Breast epithelium (tissue), 3 donors: ENCODE data around the gene ZNF287.
A peak's percentile ranks its signal among the peaks of the same experiment; 100 is the strongest.

ENCODE experiments used
- POLR2A ChIP-seq: fragments of 450-650 bp; IDR thresholded peaks from one replicate; pipeline ENCODE4 v1.6.1; 2016; ENCODE audit warnings: antibody characterized with exemption, mild to moderate bottlenecking, moderate library complexity
- TF ChIP-seq, protein P1 (sequence below), 3 donors: fragments of 450-650 bp; IDR thresholded peaks; one replicate each; pipeline ENCODE4 v1.5.1; 2016 to 2017; ENCODE audit warnings: antibody characterized with exemption in 3 of 3, mild to moderate bottlenecking in 3 of 3, moderate library complexity in 3 of 3

DNA sequence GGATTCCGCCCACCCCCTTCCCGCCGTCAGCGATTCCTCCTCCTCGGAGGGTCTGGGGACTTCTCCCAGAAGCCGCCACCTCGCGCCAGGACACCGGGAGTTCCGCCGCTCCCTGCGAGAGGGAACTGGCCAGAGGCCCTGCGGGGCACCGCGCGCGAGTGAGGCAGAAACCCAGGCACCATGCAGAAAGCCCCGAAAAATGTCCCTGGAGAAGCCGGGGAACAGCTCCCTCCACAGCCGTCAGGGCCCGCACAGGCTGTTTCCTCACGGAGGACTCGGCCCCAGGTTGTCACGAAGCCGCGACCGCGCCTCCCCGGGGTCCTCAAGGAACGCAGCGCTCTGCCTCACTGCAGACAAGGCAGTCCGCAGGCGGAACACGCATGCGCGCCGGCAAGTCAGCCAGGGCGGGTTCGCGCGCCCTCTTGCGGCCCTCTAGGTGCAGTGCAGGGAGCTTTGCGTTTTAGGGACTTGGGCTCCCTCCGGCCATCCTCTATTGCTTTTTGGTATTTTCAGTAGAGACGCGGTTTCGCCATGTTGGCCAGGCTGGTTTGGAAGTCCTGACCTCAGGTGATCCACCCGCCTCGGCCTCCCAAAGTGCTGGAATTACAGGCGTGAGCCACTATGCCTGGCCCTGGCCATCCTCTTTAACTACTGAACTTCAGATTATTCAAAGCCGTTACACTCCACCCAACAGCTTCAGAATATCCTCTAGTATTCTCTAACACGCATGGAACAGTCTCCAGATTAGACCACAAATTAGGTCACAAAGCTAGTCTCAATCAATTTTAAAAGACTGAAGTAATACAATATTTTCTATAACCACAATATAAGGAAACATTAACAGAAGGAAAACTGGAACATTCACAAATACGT is 20.3 kb upstream of the ZNF287 start:
- no peak for TF ChIP-seq POLR2A
- TF ChIP-seq, protein P1, sequence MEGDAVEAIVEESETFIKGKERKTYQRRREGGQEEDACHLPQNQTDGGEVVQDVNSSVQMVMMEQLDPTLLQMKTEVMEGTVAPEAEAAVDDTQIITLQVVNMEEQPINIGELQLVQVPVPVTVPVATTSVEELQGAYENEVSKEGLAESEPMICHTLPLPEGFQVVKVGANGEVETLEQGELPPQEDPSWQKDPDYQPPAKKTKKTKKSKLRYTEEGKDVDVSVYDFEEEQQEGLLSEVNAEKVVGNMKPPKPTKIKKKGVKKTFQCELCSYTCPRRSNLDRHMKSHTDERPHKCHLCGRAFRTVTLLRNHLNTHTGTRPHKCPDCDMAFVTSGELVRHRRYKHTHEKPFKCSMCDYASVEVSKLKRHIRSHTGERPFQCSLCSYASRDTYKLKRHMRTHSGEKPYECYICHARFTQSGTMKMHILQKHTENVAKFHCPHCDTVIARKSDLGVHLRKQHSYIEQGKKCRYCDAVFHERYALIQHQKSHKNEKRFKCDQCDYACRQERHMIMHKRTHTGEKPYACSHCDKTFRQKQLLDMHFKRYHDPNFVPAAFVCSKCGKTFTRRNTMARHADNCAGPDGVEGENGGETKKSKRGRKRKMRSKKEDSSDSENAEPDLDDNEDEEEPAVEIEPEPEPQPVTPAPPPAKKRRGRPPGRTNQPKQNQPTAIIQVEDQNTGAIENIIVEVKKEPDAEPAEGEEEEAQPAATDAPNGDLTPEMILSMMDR (IDR thresholded peaks at IDR 0.05) = peak; percentile 80 to 93 (median 85)
